Activated B cell treated with CpG ODN at 0.5 μM for 24 hours (primary cell): ENCODE data around the gene GTF3C1. TPM values are rescaled to one million over a fixed set of nuclear protein-coding genes. Genes with fewer than 3 reads are reported as not detected.

Source experiments
- ATAC-seq: fragments of 200-7000 bp; cut with Tn5 transposase; one replicate; pipeline ENCODE4 v1.10.0; 2021; ENCODE audit warnings: low read depth, mild to moderate bottlenecking, moderate library complexity
- CTCF ChIA-PET: fragments of 350-600 bp; sonication (Branson Sonifier 250); formaldehyde crosslinking; loops from one replicate; lab custom pipeline; 2021; ENCODE audit warnings: antibody characterized with exemption; lab: Charles Lee
- POLR2A ChIA-PET: fragments of 350-600 bp; sonication (Branson Sonifier 250); formaldehyde crosslinking; loops from one replicate; lab custom pipeline; 2021; ENCODE audit warnings: antibody characterized with exemption; lab: Charles Lee
- DNase-seq: peaks from one replicate; pipeline ENCODE4 v3.0.0; 2022
- H3K27ac Mint-ChIP-seq: one replicate; pipeline ENCODE4 v1.8.0; 2020; ENCODE audit warnings: mixed read lengths
- H3K27me3 Mint-ChIP-seq: one replicate; pipeline ENCODE4 v1.8.0; 2021; ENCODE audit warnings: mixed read lengths
- H3K36me3 Mint-ChIP-seq: one replicate; pipeline ENCODE4 v1.8.0; 2021; ENCODE audit warnings: low read depth, mixed read lengths
- H3K4me1 Mint-ChIP-seq: one replicate; pipeline ENCODE4 v1.8.0; 2021; ENCODE audit warnings: mixed read lengths
- H3K4me3 Mint-ChIP-seq: one replicate; pipeline ENCODE4 v1.8.0; 2020; ENCODE audit warnings: mild to moderate bottlenecking, mixed read lengths
- H3K9me3 Mint-ChIP-seq: one replicate; pipeline ENCODE4 v1.8.0; 2020; ENCODE audit warnings: mixed read lengths
- CTCF ChIP-seq: fragments of 200-600 bp; IDR thresholded peaks from one replicate; pipeline ENCODE4 v1.8.0; 2022; ENCODE audit warnings: antibody characterized with exemption, mild to moderate bottlenecking
- intact Hi-C: fragments of 100-400 bp; cut with micrococcal nuclease; formaldehyde crosslinking; loops from one replicate; pipeline ENCODE4 v1.15.1; 2024
- total RNA-seq: library from RNA; stranded (reverse); gene quantifications from 2 replicates; pipeline ENCODE4 v1.2.3, GENCODE V29; 2022

GTF3C1 gene
- total RNA-seq, 1 donor from 2014 or later, result 52.3 TPM

- intact Hi-C loops, result no loop called here
- no peak overlapping the region for H3K4me3 Mint-ChIP-seq
- DNase-seq, result no peak
- no peak overlapping the region for H3K27ac Mint-ChIP-seq
- POLR2A ChIA-PET, result no interaction called here
- H3K9me3 Mint-ChIP-seq, result no peaks in the 10 kb centered on the region
- H3K27me3 Mint-ChIP-seq, result no peaks in the 10 kb centered on the region
- no peak for TF ChIP-seq CTCF
- H3K36me3 Mint-ChIP-seq, result peaks cover 94% of the 10 kb centered on the region
- H3K4me1 Mint-ChIP-seq, result no peaks in the 10 kb centered on the region
- CTCF ChIA-PET, result no interaction called here
- ATAC-seq, result no peak
These were observed 75.7 kb downstream of the GTF3C1 start for GRCh38 chr16:27474041-27474440.

DNA sequence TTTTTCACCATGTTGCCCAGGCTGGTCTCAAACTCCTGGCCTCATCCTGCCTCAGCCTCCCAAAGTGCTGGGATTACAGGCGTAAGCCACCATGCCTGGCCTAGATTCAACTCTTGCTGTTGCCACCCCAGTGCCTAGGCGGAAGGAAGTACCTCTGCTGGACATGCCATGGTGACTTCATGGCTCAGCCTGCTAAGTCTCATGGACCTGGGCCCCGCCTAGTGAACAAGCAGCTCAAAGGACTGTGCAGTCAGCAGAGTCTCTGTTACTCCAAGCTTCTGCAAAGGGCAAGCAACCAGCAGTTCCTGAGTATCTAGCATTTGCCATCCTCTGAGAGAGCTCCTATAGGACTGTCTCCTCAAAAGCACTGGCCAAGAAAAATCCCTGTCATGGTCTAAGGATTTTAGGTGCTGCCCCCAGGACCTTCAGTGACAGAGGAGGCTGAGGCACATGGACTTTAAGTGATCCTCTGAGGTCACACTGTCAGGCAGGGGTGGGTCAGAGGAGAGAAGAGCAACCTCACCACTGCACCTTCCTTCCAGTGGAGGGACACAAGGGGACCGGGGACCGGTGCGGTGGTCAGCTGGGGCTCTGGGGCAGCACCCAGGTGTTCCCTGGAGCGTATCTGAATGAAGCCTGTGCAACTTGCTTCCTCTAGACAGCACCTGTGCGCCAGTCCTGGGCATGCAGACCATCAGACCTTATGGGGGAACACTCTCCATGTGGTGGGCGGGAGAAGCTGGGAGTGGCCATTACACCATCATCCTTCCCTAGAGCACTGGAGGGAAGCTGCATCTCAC, 76.4 kb downstream of the GTF3C1 start:
- Mint-ChIP-seq H3K36me3 (peaks cover 95% of the 10 kb centered on the region), H3K4me1 (no peaks in the 10 kb centered on the region), H3K27ac (no peak overlapping the region), H3K9me3 (no peaks in the 10 kb centered on the region), H3K27me3 (no peaks in the 10 kb centered on the region), H3K4me3 (no peak overlapping the region)
- POLR2A ChIA-PET, result no interaction called here
- no peak for TF ChIP-seq CTCF
- ATAC-seq (no peak), DNase-seq (no peak)
- CTCF ChIA-PET, result no interaction called here
- intact Hi-C loops, result no loop called here

DNA sequence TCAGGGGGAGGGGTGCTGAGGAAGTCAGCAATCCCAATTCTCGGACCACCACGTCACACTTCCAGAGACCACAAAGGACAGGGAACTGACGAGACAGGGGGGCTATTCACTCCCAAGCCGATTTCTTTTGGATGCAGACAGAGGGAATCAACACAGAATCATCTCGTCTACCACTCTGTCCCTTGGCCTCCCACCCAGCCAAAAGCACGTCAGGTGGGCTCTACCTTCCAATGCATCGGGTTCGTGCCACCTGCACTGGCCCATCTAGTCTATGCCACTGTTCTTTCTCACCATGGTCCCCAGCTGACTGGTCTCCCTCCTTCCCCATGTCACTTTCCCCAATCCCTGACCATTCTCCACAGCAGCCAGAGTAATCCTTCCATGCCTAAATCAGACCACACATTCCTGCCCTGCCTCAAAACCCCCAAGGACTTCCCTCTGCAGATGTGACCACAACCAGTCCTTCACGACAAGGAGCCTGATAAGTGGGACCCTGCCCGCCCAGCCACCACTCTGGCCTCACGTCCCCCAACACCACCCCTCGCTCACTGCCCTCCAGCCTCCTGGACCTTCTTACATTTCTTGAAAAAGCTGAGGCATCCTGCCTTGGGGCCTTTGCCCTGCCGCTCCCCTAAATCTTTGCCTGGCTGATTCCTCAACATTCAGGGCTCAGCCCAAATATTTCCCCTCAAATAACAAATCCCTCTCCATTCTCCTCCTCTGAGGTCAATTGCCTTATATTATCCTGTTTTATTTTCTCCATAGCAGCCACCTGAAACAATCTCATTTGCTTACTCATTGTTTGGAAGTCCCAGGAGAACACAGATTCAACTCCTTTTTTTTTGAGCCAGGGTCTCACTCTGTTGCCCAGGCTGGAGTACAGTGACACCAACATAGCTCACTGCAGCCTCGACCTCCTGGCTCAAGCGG, 77.4 kb downstream of the GTF3C1 start:
- H3K27me3 Mint-ChIP-seq, result no peaks in the 10 kb centered on the region
- H3K27ac Mint-ChIP-seq, result no peak overlapping the region
- DNase-seq, result no peak
- intact Hi-C loops, result no loop called here
- ATAC-seq, result no peak
- no peak for TF ChIP-seq CTCF
- H3K9me3 Mint-ChIP-seq, result no peaks in the 10 kb centered on the region
- ChIA-PET CTCF (no interaction called here), POLR2A (no interaction called here)
- H3K4me1 Mint-ChIP-seq, result no peaks in the 10 kb centered on the region
- no peak overlapping the region for H3K4me3 Mint-ChIP-seq
- peaks cover 95% of the 10 kb centered on the region for H3K36me3 Mint-ChIP-seq

- no peak for ATAC-seq
- no peak overlapping the region for H3K4me3 Mint-ChIP-seq
These were observed 78.1 kb downstream of the GTF3C1 start for GRCh38 chr16:27471661-27472060.

More at GRCh38 chr16:27471661-27472060, 78.1 kb downstream of the GTF3C1 start:
- ChIA-PET CTCF (no interaction called here), POLR2A (no interaction called here)
- no peak for TF ChIP-seq CTCF
- Mint-ChIP-seq H3K36me3 (peaks cover 95% of the 10 kb centered on the region), H3K4me1 (no peaks in the 10 kb centered on the region), H3K9me3 (no peaks in the 10 kb centered on the region), H3K27me3 (no peaks in the 10 kb centered on the region), H3K27ac (no peak overlapping the region)
- intact Hi-C loops, result no loop called here
- DNase-seq, result no peak
